H1 (cell line): Measurements from ENCODE around the gene NMB. TPM values are rescaled to one million over a fixed set of nuclear protein-coding genes. Genes with fewer than 3 reads are reported as not detected.

ENCODE experiments used
- CTCF ChIA-PET: fragments of 300-600 bp; sonication (Branson Sonifier 250); formaldehyde crosslinking; loops from one replicate; lab custom pipeline; 2021; ENCODE audit not compliant: partially characterized antibody; lab: Charles Lee
- POLR2A ChIA-PET: fragments of 300-600 bp; sonication (Branson Sonifier 250); formaldehyde crosslinking; loops from one replicate; lab custom pipeline; 2021; ENCODE audit warnings: inconsistent platforms; ENCODE audit not compliant: partially characterized antibody; lab: Charles Lee
- DNase-seq, 2 experiments: peaks; one replicate each; pipeline versions ENCODE4 v3.0.0 to v3.0.0-alpha.2; 2010 to 2022; ENCODE audit warnings: low spot score in 2 of 2, low read depth in 1 of 2, mixed read lengths in 1 of 2
- FAIRE-seq: peaks from 2 replicates; lab custom pipeline; 2011; peaks lifted over from hg19 to GRCh38; lab: Jason Lieb, UNC
- H2AFZ ChIP-seq: 2 replicates; pipeline ENCODE4 v1.8.1; 2012; ENCODE audit warnings: low read length, inconsistent platforms
- H2AK5ac ChIP-seq: 2 replicates; pipeline ENCODE4 v1.6.1; 2013; ENCODE audit warnings: low read depth, low read length
- H2BK120ac ChIP-seq: replicated peaks from 2 replicates; pipeline ENCODE3; 2013; ENCODE audit warnings: low read depth, low read length, inconsistent platforms
- H2BK12ac ChIP-seq: 2 replicates; pipeline ENCODE4 v1.6.1; 2013; ENCODE audit warnings: low read depth, low read length
- H2BK15ac ChIP-seq: 2 replicates; pipeline ENCODE4 v1.6.1; 2013; ENCODE audit warnings: low read length
- H2BK20ac ChIP-seq: 2 replicates; pipeline ENCODE4 v1.6.1; 2013; ENCODE audit warnings: low read length
- H2BK5ac ChIP-seq: 2 replicates; pipeline ENCODE4 v1.6.1; 2013; ENCODE audit warnings: low read depth, low read length
- H3K14ac ChIP-seq: 2 replicates; pipeline ENCODE4 v1.6.1; 2013; ENCODE audit warnings: inconsistent platforms; ENCODE audit not compliant: insufficient read length
- H3K18ac ChIP-seq: 2 replicates; pipeline ENCODE4 v1.6.1; 2013; ENCODE audit warnings: low read length; ENCODE audit errors: extremely low read depth
- H3K23ac ChIP-seq: 2 replicates; pipeline ENCODE4 v1.6.1; 2013; ENCODE audit warnings: inconsistent platforms; ENCODE audit not compliant: insufficient read length
- H3K23me2 ChIP-seq: 2 replicates; pipeline ENCODE4 v1.6.1; 2013; ENCODE audit warnings: low read depth, low read length
- H3K27ac ChIP-seq: 2 replicates; pipeline ENCODE4 v1.6.1; 2011; ENCODE audit warnings: low read depth, low read length, inconsistent platforms
- H3K27me3 ChIP-seq, 4 experiments: replicated peaks in 1 of 4; 1 replicate in 1 of 4; 2 replicates in 3 of 4; pipeline versions ENCODE4 v1.6.1 to v1.8.1; 2011 to 2013; ENCODE audit warnings: low read length in 3 of 4, mild to moderate bottlenecking in 3 of 4, inconsistent platforms in 2 of 4, mixed read lengths in 2 of 4, moderate library complexity in 1 of 4; ENCODE audit not compliant: control insufficient read depth in 3 of 4, insufficient read depth in 3 of 4; ENCODE audit errors: extremely low read depth in 1 of 4
- H3K36me3 ChIP-seq, 4 experiments: 2 replicates each; pipeline versions ENCODE4 v1.6.1 to v1.8.1; 2011 to 2013; ENCODE audit warnings: mild to moderate bottlenecking in 4 of 4, low read length in 3 of 4, moderate library complexity in 2 of 4, control low read depth in 1 of 4, inconsistent platforms in 1 of 4; ENCODE audit not compliant: insufficient read depth in 4 of 4, control insufficient read depth in 2 of 4
- H3K4ac ChIP-seq: replicated peaks from 2 replicates; pipeline ENCODE3; 2013; ENCODE audit warnings: low read length, low read depth, mixed read lengths, inconsistent platforms; ENCODE audit not compliant: insufficient read length
- H3K4me1 ChIP-seq, 4 experiments: replicated peaks in 1 of 4; 1 replicate in 1 of 4; 2 replicates in 3 of 4; pipeline versions ENCODE4 v1.6.1 to v1.8.1; 2011 to 2013; ENCODE audit warnings: low read length in 3 of 4, inconsistent platforms in 2 of 4, mixed read lengths in 1 of 4; ENCODE audit not compliant: insufficient read depth in 4 of 4, control insufficient read depth in 3 of 4
- H3K4me2 ChIP-seq, 2 experiments: 2 replicates each; pipeline versions ENCODE4 v1.6.1 to v1.8.1; 2011 to 2013; ENCODE audit warnings: low read depth in 2 of 2, low read length in 2 of 2, control low read depth in 1 of 2, inconsistent platforms in 1 of 2, mild to moderate bottlenecking in 1 of 2; ENCODE audit not compliant: insufficient read depth in 1 of 2
- H3K4me3 ChIP-seq, 4 experiments: fragments of 200-600, 300-600 bp in 1 of 4; sonication (generic), shearing (Covaris generic), sonication (Bioruptor Twin) in 1 of 4; 2 replicates each; pipeline versions ENCODE4 v1.5.1 to v1.8.1; 2011 to 2016; ENCODE audit warnings: low read length in 4 of 4, low read depth in 3 of 4, control low read depth in 2 of 4, inconsistent platforms in 2 of 4, mild to moderate bottlenecking in 2 of 4, mixed read lengths in 1 of 4, moderate library complexity in 1 of 4; ENCODE audit not compliant: insufficient read depth in 2 of 4; ENCODE audit errors: extremely low read depth in 1 of 4
- H3K56ac ChIP-seq: replicated peaks from 2 replicates; pipeline ENCODE3; 2013; ENCODE audit warnings: low read depth, mild to moderate bottlenecking, mixed read lengths, low read length, inconsistent platforms; ENCODE audit not compliant: insufficient read length
- H3K79me1 ChIP-seq: 2 replicates; pipeline ENCODE4 v1.6.1; 2013; ENCODE audit warnings: low read depth, low read length, control low read depth
- H3K79me2 ChIP-seq, 2 experiments: 2 replicates each; pipeline versions ENCODE4 v1.6.1 to v1.8.1; 2012 to 2013; ENCODE audit warnings: low read length in 2 of 2, mild to moderate bottlenecking in 2 of 2, inconsistent platforms in 1 of 2; ENCODE audit not compliant: insufficient read depth in 2 of 2, control insufficient read depth in 1 of 2
- H3K9ac ChIP-seq, 4 experiments: replicated peaks in 1 of 4; 1 replicate in 1 of 4; 2 replicates in 3 of 4; pipeline versions ENCODE4 v1.6.1 to v1.8.1; 2011 to 2013; ENCODE audit warnings: low read depth in 3 of 4, low read length in 3 of 4, control low read depth in 2 of 4, mild to moderate bottlenecking in 2 of 4, moderate library complexity in 2 of 4, inconsistent platforms in 1 of 4; ENCODE audit errors: extremely low read depth in 1 of 4
- H3K9me3 ChIP-seq, 2 experiments: 2 replicates each; pipeline versions ENCODE4 v1.6.1 to v1.8.1; 2012 to 2013; ENCODE audit warnings: mild to moderate bottlenecking in 2 of 2, moderate library complexity in 2 of 2, control low read depth in 1 of 2, inconsistent platforms in 1 of 2, low read depth in 1 of 2, low read length in 1 of 2, mixed read lengths in 1 of 2; ENCODE audit not compliant: insufficient read depth in 2 of 2
- H4K20me1 ChIP-seq, 2 experiments: replicated peaks in 1 of 2; 2 replicates each; pipeline versions ENCODE3 to v1.8.1; 2011 to 2013; ENCODE audit warnings: inconsistent platforms in 2 of 2, low read length in 2 of 2, mild to moderate bottlenecking in 1 of 2; ENCODE audit not compliant: insufficient read depth in 2 of 2, control insufficient read depth in 1 of 2
- H4K5ac ChIP-seq: 2 replicates; pipeline ENCODE4 v1.6.1; 2013; ENCODE audit warnings: low read length, low read depth, mixed read lengths, inconsistent platforms; ENCODE audit not compliant: insufficient read length
- H4K8ac ChIP-seq: 2 replicates; pipeline ENCODE4 v1.8.0; 2013; ENCODE audit warnings: mild to moderate bottlenecking, moderate library complexity, low read length, inconsistent platforms; ENCODE audit not compliant: insufficient read depth; ENCODE audit errors: extremely low read depth
- H4K91ac ChIP-seq: replicated peaks from 2 replicates; pipeline ENCODE3; 2013; ENCODE audit warnings: low read length, mixed read lengths, inconsistent platforms; ENCODE audit not compliant: insufficient read length
- BACH1 ChIP-seq: IDR thresholded peaks from 2 replicates; pipeline ENCODE4 v1.6.1; 2012; ENCODE audit warnings: low read length, improper control_type of control experiment
- BCL11A ChIP-seq, 2 experiments: IDR thresholded peaks; one replicate each; pipeline ENCODE4 v1.6.1; 2011; ENCODE audit warnings: low read depth in 2 of 2, low read length in 2 of 2, mild to moderate bottlenecking in 2 of 2
- CBX8 ChIP-seq: fragments of 300-800, 300-1000 bp; sonication (generic); IDR thresholded peaks from 2 replicates; pipeline ENCODE4 v1.7.1; 2016; ENCODE audit warnings: low read depth, low read length, borderline replicate concordance
- CREB1 ChIP-seq: IDR thresholded peaks from 2 replicates; pipeline ENCODE4 v1.6.1; 2012; ENCODE audit warnings: inconsistent platforms
- EGR1 ChIP-seq: IDR thresholded peaks from 2 replicates; pipeline ENCODE4 v1.6.1; 2011; ENCODE audit warnings: low read depth, low read length, borderline replicate concordance
- EP300 ChIP-seq, 2 experiments: IDR thresholded peaks; 1 replicate in 1 of 2; 2 replicates in 1 of 2; pipeline ENCODE4 v1.6.1; 2011 to 2012; ENCODE audit warnings: low read depth in 2 of 2, low read length in 2 of 2, mild to moderate bottlenecking in 2 of 2, borderline replicate concordance in 1 of 2, inconsistent platforms in 1 of 2, moderate library complexity in 1 of 2
- EZH2 ChIP-seq: fragments of 200-600 bp; sonication (generic); IDR thresholded peaks from 2 replicates; pipeline ENCODE4 v1.7.1; 2012; ENCODE audit warnings: low read depth, mild to moderate bottlenecking, moderate library complexity, low read length, inconsistent platforms; ENCODE audit not compliant: severe bottlenecking
- JUN ChIP-seq: IDR thresholded peaks from 2 replicates; pipeline ENCODE4 v1.6.1; 2011; ENCODE audit warnings: low read depth, mild to moderate bottlenecking, improper control_type of control experiment, low read length
- RBBP5 ChIP-seq: IDR thresholded peaks from 2 replicates; pipeline ENCODE4 v1.7.1; 2012; ENCODE audit warnings: low read depth, mild to moderate bottlenecking, inconsistent platforms, low read length, moderate library complexity, borderline replicate concordance
- SP1 ChIP-seq: IDR thresholded peaks from 2 replicates; pipeline ENCODE4 v1.6.1; 2011; ENCODE audit warnings: low read depth, low read length
- TAF7 ChIP-seq: optimal IDR thresholded peaks from 2 replicates; pipeline ENCODE3; 2011; ENCODE audit warnings: low read depth, mild to moderate bottlenecking, inconsistent platforms, low read length, moderate library complexity, borderline replicate concordance
- ZNF274 ChIP-seq: IDR thresholded peaks from 2 replicates; pipeline ENCODE4 v1.7.0; 2012; ENCODE audit warnings: low read length, borderline replicate concordance; ENCODE audit errors: extremely low read depth
- WGBS, 2 experiments: shearing (Covaris generic) in 1 of 2; methylation state at CpG; one replicate each; pipeline versions ENCODE4 v1.1.6 to v1.1.7; 2013 to 2015; ENCODE audit warnings: low lambda C conversion rate in 2 of 2, mixed read lengths in 2 of 2, inconsistent platforms in 1 of 2, low coverage in 1 of 2, missing lambda C conversion rate in 1 of 2; ENCODE audit not compliant: insufficient replicate concordance in 2 of 2, insufficient coverage in 1 of 2, insufficient read length in 1 of 2; ENCODE audit errors: extremely low coverage in 1 of 2, missing lambda C conversion rate in 1 of 2; 5-methylcytosine and 5-hydroxymethylcytosine counted together
- polyA plus RNA-seq, 7 experiments: library from polyadenylated mRNA; depleted of rRNA in 3 of 7; stranded (reverse) in 5 of 7; unstranded in 2 of 7; fragments of >200 nt in 5 of 7; fragments of 200-250 nt in 2 of 7; gene quantifications; 1 replicate in 5 of 7; 2 replicates in 1 of 7; 4 replicates in 1 of 7; pipeline versions ENCODE4 v1.2.1 to v1.2.3, GENCODE V29; 2011 to 2013; ENCODE audit warnings: missing spikeins in 2 of 7, mixed read lengths in 2 of 7
- total RNA-seq: library from RNA; stranded (reverse); fragmentation: NEBNext Ultra II Directional; extraction: Animal tissue kit (Norgen Biotek cat#: 25700); gene quantifications from 2 replicates; pipeline ENCODE4 v1.2.1, GENCODE V29; 2021

The NMB gene
- total and polyA plus RNA-seq, 2 of the 8 experiments (the other 6 are each of a cell fraction or from before 2014, with no cell fraction given), result 9.3 to 13.6 TPM

- no peak for TF ChIP-seq EP300 (IDR thresholded peaks at IDR 0.05; ENCODE audit: borderline replicate concordance in 1 of 2, low read depth in 2 of 2, low read length in 2 of 2)
- no peak for TF ChIP-seq RBBP5
- TF ChIP-seq BCL11A (IDR thresholded peaks at IDR 0.05; ENCODE audit: low read depth in 2 of 2, low read length in 2 of 2), result no peak
- no peak for TF ChIP-seq EZH2
- no peak for TF ChIP-seq TAF7
- TF ChIP-seq BACH1, result no peak
- no peak for TF ChIP-seq EGR1
- no peak for TF ChIP-seq ZNF274
- TF ChIP-seq JUN, result no peak
- TF ChIP-seq CREB1, result no peak
- TF ChIP-seq SP1, result no peak
- no peak for TF ChIP-seq CBX8
- no peaks in the 10 kb centered on the region for H3K23me2 ChIP-seq
- no peak overlapping the region for H4K91ac ChIP-seq
- no peak overlapping the region for H3K4ac ChIP-seq
- no peak overlapping the region for H3K4me3 ChIP-seq
- no peak overlapping the region for H2BK20ac ChIP-seq
- no peak overlapping the region for H2BK12ac ChIP-seq
- no peak overlapping the region for H2BK15ac ChIP-seq
- no peaks in the 10 kb centered on the region for H3K9me3 ChIP-seq
- peaks cover 13 to 38% (median 26%) of the 10 kb centered on the region in 4 experiments for H3K36me3 ChIP-seq
- no peak overlapping the region for H3K27ac ChIP-seq
- no peak overlapping the region for H3K9ac ChIP-seq
- no peak overlapping the region for H3K56ac ChIP-seq
- H3K79me1 ChIP-seq, result no peaks in the 10 kb centered on the region
- H4K20me1 ChIP-seq, result peaks cover 0 to 2% of the 10 kb centered on the region in 2 experiments
- no peaks in the 10 kb centered on the region for H3K27me3 ChIP-seq
- no peak for FAIRE-seq
- DNase-seq, result no peak
- H3K79me2 ChIP-seq, result no peaks in the 10 kb centered on the region
- H4K5ac ChIP-seq, result no peak overlapping the region
- H3K4me2 ChIP-seq, result no peak overlapping the region
- no peak overlapping the region for H4K8ac ChIP-seq
- CTCF ChIA-PET, result interaction anchor here (1.3 kb wide), 1 partner anchor 10 kb away, joined by 5 read pairs; no protein-coding TSS in a partner anchor
- 90% methylated on average over 3 of the region's 3 CpGs; no CpG with 5 or more reads in 1 of the 2 experiments for WGBS, 2 experiments
- H2AFZ ChIP-seq, result no peak overlapping the region
- no peak overlapping the region for H2BK5ac ChIP-seq
- POLR2A ChIA-PET, result interaction anchor here (0.9 to 1.4 kb wide), 2 partner anchors 14 to 15 kb away, joined by 3 to 5 read pairs; partner anchors contain the start of gene WDR73
- no peak overlapping the region for H2BK120ac ChIP-seq
- no peak overlapping the region for H3K18ac ChIP-seq
- no peaks in the 10 kb centered on the region for H3K4me1 ChIP-seq
- H3K23ac ChIP-seq, result no peak overlapping the region
- no peak overlapping the region for H2AK5ac ChIP-seq
- H3K14ac ChIP-seq, result no peak overlapping the region
These were observed 10.4 kb upstream of the NMB start for GRCh38 chr15:84668221-84668982.
